Common myeloid progenitor, CD34-positive (primary cell): ENCODE results near the gene TSSC4.

Experiments used
- CTCF ChIA-PET: fragments of 350-600 bp; sonication (Branson Sonifier 250); formaldehyde crosslinking; loops from one replicate; lab custom pipeline; 2021; ENCODE audit warnings: antibody characterized with exemption; lab: Charles Lee
- POLR2A ChIA-PET: fragments of 350-600 bp; sonication (Branson Sonifier 250); formaldehyde crosslinking; loops from one replicate; lab custom pipeline; 2021; ENCODE audit warnings: antibody characterized with exemption; lab: Charles Lee
- DNase-seq, 3 donors: peaks; one replicate each; pipeline versions ENCODE4 v3.0.0 to v3.0.0-alpha.2; 2013
- H3K27ac ChIP-seq, 2 experiments: 1 replicate in 1 of 2; 2 replicates in 1 of 2; pipeline ENCODE4 v1.7.0; 2013; ENCODE audit warnings: inconsistent platforms in 2 of 2, low read length in 2 of 2, mild to moderate bottlenecking in 2 of 2, low read depth in 1 of 2, moderate library complexity in 1 of 2; ENCODE audit not compliant: severe bottlenecking in 2 of 2, insufficient read depth in 1 of 2, poor library complexity in 1 of 2
- H3K27me3 ChIP-seq, 5 experiments: replicated peaks in 2 of 5; 1 replicate in 3 of 5; 2 replicates in 2 of 5; pipeline versions ENCODE4 v1.6.1 to v1.7.0; 2013; ENCODE audit warnings: low read length in 4 of 5, mild to moderate bottlenecking in 2 of 5, moderate library complexity in 2 of 5, inconsistent platforms in 1 of 5; ENCODE audit not compliant: insufficient read depth in 5 of 5, control insufficient read depth in 4 of 5
- H3K36me3 ChIP-seq, 4 experiments: 1 replicate in 2 of 4; 2 replicates in 2 of 4; pipeline versions ENCODE4 v1.6.1 to v1.7.0; 2013; ENCODE audit warnings: low read length in 3 of 4, control low read depth in 1 of 4, mild to moderate bottlenecking in 1 of 4; ENCODE audit not compliant: control insufficient read depth in 4 of 4, insufficient read depth in 4 of 4
- H3K4me1 ChIP-seq, 4 experiments: 1 replicate in 3 of 4; 2 replicates in 1 of 4; pipeline versions ENCODE4 v1.6.1 to v1.7.1; 2013; ENCODE audit warnings: low read length in 3 of 4, mild to moderate bottlenecking in 3 of 4, control low read depth in 1 of 4, inconsistent platforms in 1 of 4, moderate library complexity in 1 of 4; ENCODE audit not compliant: control insufficient read depth in 4 of 4, insufficient read depth in 4 of 4; ENCODE audit errors: control extremely low read depth in 1 of 4
- H3K4me3 ChIP-seq, 7 experiments: 1 replicate in 4 of 7; 2 replicates in 3 of 7; pipeline versions ENCODE4 v1.5.1 to v1.7.0; 2013; ENCODE audit warnings: mild to moderate bottlenecking in 7 of 7, low read length in 6 of 7, moderate library complexity in 6 of 7, inconsistent platforms in 2 of 7, low read depth in 2 of 7, control low read depth in 1 of 7; ENCODE audit not compliant: insufficient read depth in 4 of 7, control insufficient read depth in 1 of 7; ENCODE audit errors: extremely low read depth in 1 of 7
- H3K9me3 ChIP-seq, 5 experiments: 1 replicate in 4 of 5; 2 replicates in 1 of 5; pipeline versions ENCODE4 v1.6.1 to v1.7.1; 2013; ENCODE audit warnings: low read length in 4 of 5, mild to moderate bottlenecking in 2 of 5, inconsistent platforms in 1 of 5, low read depth in 1 of 5, moderate library complexity in 1 of 5; ENCODE audit not compliant: control insufficient read depth in 4 of 5, insufficient read depth in 2 of 5; ENCODE audit errors: control extremely low read depth in 1 of 5
- WGBS: methylation state at CpG from one replicate; pipeline ENCODE4 v1.1.5; 2013; ENCODE audit not compliant: insufficient coverage; 5-methylcytosine and 5-hydroxymethylcytosine counted together

Gene TSSC4

GRCh38 chr11:2368178-2368850 lies 32.2 kb upstream of the TSSC4 start:
- Histone ChIP-seq H3K9me3 (no peaks in the 10 kb centered on the region), H3K27me3 (peaks cover 0 to under 1% (median 0%) of the 10 kb centered on the region in 5 experiments), H3K4me1 (peaks cover 0 to 29% (median 14%) of the 10 kb centered on the region in 4 experiments), H3K36me3 (no peaks in the 10 kb centered on the region), H3K4me3 (no peak overlapping the region), H3K27ac (no peak overlapping the region)
- ChIA-PET POLR2A (no interaction called here), CTCF (interaction anchor here (0.6 to 2.2 kb wide), 5 partner anchors 15 to 66 kb away, joined by 3 to 6 read pairs (median 3); partner anchors contain the start of genes C11orf21 and TSPAN32)
- DNase-seq: no peak
- 96% methylated on average over 7 of the region's 7 CpGs for WGBS

DNA sequence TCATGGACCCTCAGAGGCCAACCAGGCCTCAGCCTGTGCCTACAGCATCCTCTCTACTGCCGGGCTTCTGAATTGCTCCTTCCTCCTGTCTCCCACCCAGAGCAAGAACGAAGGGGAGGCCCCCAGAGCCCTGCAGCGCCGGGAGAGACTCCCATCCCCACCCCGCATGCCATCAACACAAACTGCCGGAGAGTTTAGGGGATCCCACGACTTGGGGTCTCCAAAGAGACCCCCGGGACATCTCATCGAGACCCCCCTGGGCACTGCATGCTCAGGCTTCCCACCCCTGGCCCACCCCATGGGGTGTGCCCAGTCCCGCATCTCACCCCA lies 31.7 kb upstream of the TSSC4 start:
- Histone ChIP-seq H3K4me1 (peaks cover 0 to 29% (median 14%) of the 10 kb centered on the region in 4 experiments), H3K9me3 (no peaks in the 10 kb centered on the region), H3K27ac (no peak overlapping the region), H3K36me3 (no peaks in the 10 kb centered on the region), H3K27me3 (no peaks in the 10 kb centered on the region), H3K4me3 (no peak overlapping the region)
- no peak for DNase-seq
- ChIA-PET POLR2A (no interaction called here), CTCF (interaction anchor here (1.4 kb wide), 1 partner anchor 64 kb away, joined by 3 read pairs; no protein-coding TSS in a partner anchor)
- 85% methylated on average over 10 of the region's 10 CpGs for WGBS

- no peak overlapping the region for H3K27ac ChIP-seq
- H3K36me3 ChIP-seq: no peaks in the 10 kb centered on the region
- POLR2A ChIA-PET: no interaction called here
- DNase-seq: no peak
- no peak overlapping the region for H3K4me3 ChIP-seq
- CTCF ChIA-PET: interaction anchor here (1.4 kb wide), 1 partner anchor 65 kb away, joined by 3 read pairs; no protein-coding TSS in a partner anchor
- H3K27me3 ChIP-seq: no peaks in the 10 kb centered on the region
- no peaks in the 10 kb centered on the region for H3K9me3 ChIP-seq
- 94% methylated on average over 12 of the region's 12 CpGs for WGBS
- H3K4me1 ChIP-seq: peaks cover 0 to 29% (median 14%) of the 10 kb centered on the region in 4 experiments
Observed at GRCh38 chr11:2369320-2369719, 31.2 kb upstream of the TSSC4 start.

GRCh38 chr11:2369896-2370295 lies 30.7 kb upstream of the TSSC4 start:
- ChIA-PET CTCF (no interaction called here), POLR2A (no interaction called here)
- 98% methylated on average over 7 of the region's 9 CpGs for WGBS
- Histone ChIP-seq H3K9me3 (no peaks in the 10 kb centered on the region), H3K27me3 (no peaks in the 10 kb centered on the region), H3K4me3 (no peak overlapping the region), H3K27ac (no peak overlapping the region), H3K36me3 (no peaks in the 10 kb centered on the region), H3K4me1 (peaks cover 0 to 29% (median 14%) of the 10 kb centered on the region in 4 experiments)
- no peak for DNase-seq

- Histone ChIP-seq H3K27ac (no peak overlapping the region), H3K9me3 (no peaks in the 10 kb centered on the region), H3K36me3 (peaks cover 0 to under 1% (median 0%) of the 10 kb centered on the region in 4 experiments), H3K4me1 (peaks cover 0 to 18% (median 15%) of the 10 kb centered on the region in 4 experiments), H3K4me3 (no peak overlapping the region), H3K27me3 (no peaks in the 10 kb centered on the region)
- CTCF ChIA-PET: interaction anchor here (0.9 to 1.8 kb wide), 4 partner anchors 9 to 188 kb away, joined by 3 to 6 read pairs (median 4); no protein-coding TSS in a partner anchor
- WGBS: 100% methylated on average over 7 of the region's 15 CpGs
- POLR2A ChIA-PET: no interaction called here
- no peak for DNase-seq
Observed at GRCh38 chr11:2374456-2375201, 25.9 kb upstream of the TSSC4 start.

DNA sequence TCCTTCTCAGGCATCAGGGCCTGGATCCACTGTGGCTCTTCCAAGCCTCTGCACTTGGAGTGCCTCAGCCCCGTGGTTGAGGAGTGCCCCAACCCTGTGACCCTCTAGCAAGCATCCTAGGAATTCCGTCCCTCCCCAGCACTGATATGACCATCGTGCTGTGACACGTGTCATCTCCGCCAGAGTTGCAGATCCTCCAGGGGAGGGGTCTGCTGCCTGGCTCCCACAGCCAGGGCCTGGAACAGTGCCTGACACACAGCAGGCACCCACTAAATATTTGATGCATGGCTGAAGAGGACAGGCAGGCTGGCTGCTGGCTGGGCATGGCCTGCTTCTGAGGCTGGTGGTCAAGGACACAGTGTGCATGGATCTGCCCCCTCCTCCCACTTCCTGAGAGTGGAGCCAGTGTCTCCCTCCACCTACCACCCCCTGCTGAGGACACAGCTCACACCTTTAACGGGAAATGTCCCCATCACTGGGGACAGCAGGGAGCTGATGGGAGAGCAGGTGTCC lies 25.2 kb upstream of the TSSC4 start:
- no peak for DNase-seq
- no peaks in the 10 kb centered on the region for H3K9me3 ChIP-seq
- POLR2A ChIA-PET: no interaction called here
- WGBS: 97% methylated on average over 5 of the region's 6 CpGs
- H3K36me3 ChIP-seq: peaks cover 0 to 8% (median 4%) of the 10 kb centered on the region in 4 experiments
- H3K27me3 ChIP-seq: no peaks in the 10 kb centered on the region
- CTCF ChIA-PET: interaction anchor here (0.9 to 1.8 kb wide), 4 partner anchors 8 to 189 kb away, joined by 3 to 6 read pairs (median 4); no protein-coding TSS in a partner anchor
- H3K27ac ChIP-seq: no peak overlapping the region
- H3K4me1 ChIP-seq: peaks cover 0 to 23% (median 18%) of the 10 kb centered on the region in 4 experiments
- no peak overlapping the region for H3K4me3 ChIP-seq
